A673 (cell line): Measurements from ENCODE around the gene SMCO3. TPM values are rescaled to one million over a fixed set of nuclear protein-coding genes. Genes with fewer than 3 reads are reported as not detected.
"Not testable (repeated sequence)": the region's sequence is repeated elsewhere in the genome, so short reads cannot be mapped to it uniquely, and the experiment has no call there.

Experiments
- BruUV-seq: library from RNA; stranded (reverse); fragments of 400-500 nt; replicated peaks from 2 replicates; lab custom pipeline; 2021; lab: Mats Ljungman, UMichigan
- CTCF ChIA-PET: fragments of 300-600 bp; sonication (Branson Sonifier 250); formaldehyde crosslinking; loops from one replicate; lab custom pipeline; 2022; ENCODE audit warnings: antibody characterized with exemption; lab: Charles Lee
- POLR2A ChIA-PET: fragments of 300-600 bp; sonication (Branson Sonifier 250); formaldehyde crosslinking; loops from one replicate; lab custom pipeline; 2022; ENCODE audit warnings: antibody characterized with exemption; ENCODE audit not compliant: low non-redundant PET; lab: Charles Lee
- DNase-seq: peaks from one replicate; pipeline ENCODE4 v3.0.0-alpha.2; 2015; ENCODE audit warnings: low spot score
- H3K27ac ChIP-seq: fragments of 200-600 bp; sonication (generic); 2 replicates; pipeline ENCODE4 v1.5.1; 2016; ENCODE audit warnings: mixed run types, low read depth, mild to moderate bottlenecking, mixed read lengths, antibody characterized with exemption, low read length; ENCODE audit not compliant: poor library complexity, severe bottlenecking
- H3K27me3 ChIP-seq: fragments of 200-600 bp; sonication (generic); replicated peaks from 2 replicates; pipeline ENCODE4 v1.6.1; 2017; ENCODE audit warnings: mixed run types, low read depth, mild to moderate bottlenecking, mixed read lengths, antibody characterized with exemption, low read length; ENCODE audit not compliant: insufficient read depth, poor library complexity
- H3K36me3 ChIP-seq: fragments of 200-600 bp; sonication (generic); 2 replicates; pipeline ENCODE4 v1.6.1; 2016; ENCODE audit warnings: mixed run types, mild to moderate bottlenecking, mixed read lengths, antibody characterized with exemption, low read length; ENCODE audit not compliant: insufficient read depth, poor library complexity, severe bottlenecking
- H3K4me1 ChIP-seq: fragments of 200-600 bp; sonication (generic); 2 replicates; pipeline ENCODE4 v1.6.1; 2017; ENCODE audit warnings: mixed run types, mild to moderate bottlenecking, mixed read lengths, antibody characterized with exemption, low read length; ENCODE audit not compliant: insufficient read depth, poor library complexity, severe bottlenecking
- H3K4me3 ChIP-seq: fragments of 200-600 bp; sonication (generic); 2 replicates; pipeline ENCODE4 v1.5.1; 2016; ENCODE audit warnings: low read depth, mixed run types, mild to moderate bottlenecking, mixed read lengths, low read length; ENCODE audit not compliant: poor library complexity, severe bottlenecking
- H3K9me3 ChIP-seq: fragments of 200-600 bp; sonication (generic); 2 replicates; pipeline ENCODE4 v1.6.1; 2016; ENCODE audit warnings: mixed run types, low read depth, mild to moderate bottlenecking, mixed read lengths, antibody characterized with exemption, low read length; ENCODE audit not compliant: poor library complexity, severe bottlenecking
- EZH2 ChIP-seq: fragments of 200-600 bp; sonication (generic); IDR thresholded peaks from 2 replicates; pipeline ENCODE4 v1.6.1; 2017; ENCODE audit warnings: borderline replicate concordance, low read depth, mild to moderate bottlenecking, mixed read lengths, antibody characterized with exemption, low read length; ENCODE audit not compliant: poor library complexity, severe bottlenecking
- intact Hi-C: fragments of 100-400 bp; cut with micrococcal nuclease; formaldehyde crosslinking; loops from one replicate; pipeline ENCODE4 v1.10.0; 2022; ENCODE audit not compliant: unreplicated experiment
- total RNA-seq: library from RNA; stranded (reverse); gene quantifications from 2 replicates; pipeline ENCODE4 v1.2.3, GENCODE V29; 2021
- TF ChIP-seq, protein P1 (sequence below): fragments of 300-800, 200-600 bp; sonication (generic); conservative IDR thresholded peaks from 2 replicates; pipeline ENCODE4 v1.5.1; 2017; ENCODE audit warnings: low read depth, mild to moderate bottlenecking, antibody characterized with exemption, low read length, moderate library complexity, mixed read lengths

SMCO3 gene
- total RNA-seq, 1 experiment from 2014 or later, result not detected

DNA sequence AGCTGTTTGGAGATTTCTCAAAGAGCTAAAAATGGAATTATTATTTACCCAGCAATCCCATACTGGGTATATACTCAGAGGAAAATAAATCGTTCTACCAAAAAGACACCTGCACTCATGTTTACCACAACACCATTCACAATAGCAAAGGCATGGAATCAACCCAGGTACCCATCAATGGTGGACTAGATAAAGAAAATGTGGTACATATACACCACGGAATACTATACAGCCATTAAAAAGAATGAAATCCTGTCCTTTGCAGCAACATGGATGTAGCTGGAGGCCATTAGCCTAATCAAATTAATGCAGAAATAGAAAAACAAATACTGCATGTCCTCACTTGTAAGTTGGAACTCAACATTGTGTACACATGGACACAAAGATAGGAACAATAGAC, 48.6 kb downstream of the SMCO3 start:
- no peak for DNase-seq
- BruUV-seq, result no TSS peak
- TF ChIP-seq, protein P1, sequence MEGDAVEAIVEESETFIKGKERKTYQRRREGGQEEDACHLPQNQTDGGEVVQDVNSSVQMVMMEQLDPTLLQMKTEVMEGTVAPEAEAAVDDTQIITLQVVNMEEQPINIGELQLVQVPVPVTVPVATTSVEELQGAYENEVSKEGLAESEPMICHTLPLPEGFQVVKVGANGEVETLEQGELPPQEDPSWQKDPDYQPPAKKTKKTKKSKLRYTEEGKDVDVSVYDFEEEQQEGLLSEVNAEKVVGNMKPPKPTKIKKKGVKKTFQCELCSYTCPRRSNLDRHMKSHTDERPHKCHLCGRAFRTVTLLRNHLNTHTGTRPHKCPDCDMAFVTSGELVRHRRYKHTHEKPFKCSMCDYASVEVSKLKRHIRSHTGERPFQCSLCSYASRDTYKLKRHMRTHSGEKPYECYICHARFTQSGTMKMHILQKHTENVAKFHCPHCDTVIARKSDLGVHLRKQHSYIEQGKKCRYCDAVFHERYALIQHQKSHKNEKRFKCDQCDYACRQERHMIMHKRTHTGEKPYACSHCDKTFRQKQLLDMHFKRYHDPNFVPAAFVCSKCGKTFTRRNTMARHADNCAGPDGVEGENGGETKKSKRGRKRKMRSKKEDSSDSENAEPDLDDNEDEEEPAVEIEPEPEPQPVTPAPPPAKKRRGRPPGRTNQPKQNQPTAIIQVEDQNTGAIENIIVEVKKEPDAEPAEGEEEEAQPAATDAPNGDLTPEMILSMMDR, result no peak
- POLR2A ChIA-PET, result no interaction called here
- Histone ChIP-seq H3K36me3 (no peaks in the 10 kb centered on the region), H3K27ac (no peak overlapping the region), H3K27me3 (no peaks in the 10 kb centered on the region), H3K9me3 (no peaks in the 10 kb centered on the region), H3K4me1 (peaks cover 7% of the 10 kb centered on the region), H3K4me3 (no peak overlapping the region)
- CTCF ChIA-PET, result no interaction called here
- intact Hi-C loops, result no loop called here

DNA sequence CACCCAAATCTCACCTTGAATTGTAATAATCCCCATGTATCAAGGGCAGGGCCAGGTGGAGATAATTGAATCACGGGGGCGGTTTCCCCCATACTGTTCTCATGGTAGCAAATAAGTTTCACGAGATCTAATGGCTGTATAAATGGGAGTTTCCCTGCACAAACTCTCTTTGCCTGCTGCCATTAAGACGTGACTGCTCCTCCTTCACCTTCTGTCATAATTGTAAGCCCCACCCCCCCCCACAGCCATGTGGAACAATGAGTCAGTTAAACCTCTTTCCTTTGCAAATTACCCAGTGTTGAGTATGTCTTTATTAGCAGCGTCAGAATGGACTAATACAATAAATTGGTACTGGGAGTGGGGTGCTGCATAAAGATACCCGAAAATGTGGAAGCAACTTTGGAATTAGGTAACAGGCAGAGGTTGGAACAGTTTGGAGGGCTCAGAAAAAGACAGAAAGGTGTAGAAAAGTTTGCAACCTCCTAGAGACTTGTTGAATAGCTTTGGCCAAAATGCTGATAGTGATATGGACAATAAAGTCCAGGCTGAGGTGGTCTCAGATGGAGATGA, 54.2 kb downstream of the SMCO3 start:
- H3K27me3 ChIP-seq, H3K27ac ChIP-seq, DNase-seq, CTCF ChIA-PET, intact Hi-C loops, H3K36me3 ChIP-seq, POLR2A ChIA-PET, H3K4me1 ChIP-seq, BruUV-seq, H3K4me3 ChIP-seq, H3K9me3 ChIP-seq: not testable (repeated sequence)

DNA sequence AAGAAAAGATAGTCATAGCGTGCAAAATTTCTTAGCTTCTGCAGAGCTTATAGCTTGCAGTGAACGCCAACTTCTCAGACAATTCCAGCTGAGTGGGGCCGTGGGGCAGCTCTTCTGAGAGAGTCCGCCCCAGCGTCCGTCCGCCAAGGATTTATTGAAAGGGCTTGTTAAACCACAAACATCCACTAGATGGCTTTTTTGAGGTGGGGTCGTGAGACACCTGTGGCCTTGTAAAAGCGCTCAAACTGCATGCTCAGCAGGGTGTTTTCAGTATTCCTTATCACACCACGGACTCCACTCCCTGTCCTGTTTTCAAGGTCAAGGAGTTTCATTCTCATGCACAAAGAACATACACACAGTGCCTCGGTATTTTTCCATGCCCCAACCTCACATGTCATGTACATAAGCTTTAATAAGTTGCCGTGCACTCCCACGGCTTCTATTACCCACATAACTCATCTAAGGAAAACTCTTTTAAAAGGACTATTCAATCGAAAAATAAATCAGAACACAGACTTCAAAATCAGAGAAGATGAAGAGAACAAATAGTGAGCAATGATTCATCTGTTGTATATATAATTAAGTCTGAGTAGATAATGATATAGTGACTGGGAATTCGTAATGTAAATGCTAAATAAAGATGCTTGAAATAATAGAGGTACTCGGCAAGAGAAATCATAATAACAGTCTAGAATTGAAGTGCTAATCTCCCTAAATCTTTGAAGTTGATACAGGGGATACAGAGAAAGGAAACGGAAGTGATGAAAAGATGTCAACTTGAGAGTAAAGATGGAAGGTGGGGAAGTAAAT, 57.4 kb downstream of the SMCO3 start:
- intact Hi-C loops, result no loop called here
- TF ChIP-seq, protein P1, result peak; percentile 60
- no peak for TF ChIP-seq EZH2
- no TSS peak for BruUV-seq
- Histone ChIP-seq H3K4me1 (peaks cover 3% of the 10 kb centered on the region), H3K4me3 (no peak overlapping the region), H3K27ac (no peak overlapping the region), H3K9me3 (no peaks in the 10 kb centered on the region), H3K27me3 (no peaks in the 10 kb centered on the region), H3K36me3 (no peaks in the 10 kb centered on the region)
- DNase-seq, result peak; percentile 42
- ChIA-PET CTCF (no interaction called here), POLR2A (no interaction called here)

Other genes starting within 250 kb of the SMCO3 start
- gene PLBD1, start 246.3 kb downstream of the SMCO3 start, total RNA-seq, result not detected in 2 replicates
- gene GUCY2C, start 117.6 kb downstream of the SMCO3 start, total RNA-seq, result not detected in 2 replicates
- 144 and 150 TPM in 2 replicates for gene WBP11, start 10.7 kb downstream of the SMCO3 start, total RNA-seq
- gene C12orf60, start 10.5 kb downstream of the SMCO3 start, total RNA-seq, result 1.9 and 2.2 TPM in 2 replicates
- gene ART4, start 29.3 kb upstream of the SMCO3 start, total RNA-seq, result not detected in 2 replicates
- gene MGP, start 71.7 kb upstream of the SMCO3 start, total RNA-seq, result not detected in 2 replicates
- not detected in 2 replicates for gene ERP27, start 124.4 kb upstream of the SMCO3 start, total RNA-seq
- 88.1 and 122 TPM in 2 replicates for gene ARHGDIB, start 147.4 kb upstream of the SMCO3 start, total RNA-seq
- not detected in 2 replicates for gene PDE6H, start 158.9 kb upstream of the SMCO3 start, total RNA-seq